Suppressor macrophage treated with lipopolysaccharide for 1 hour (primary cell): ENCODE results near the gene ADAM10.
"Not testable (repeated sequence)": the region's sequence is repeated elsewhere in the genome, so short reads cannot be mapped to it uniquely, and the experiment has no call there.

Experiments used
- DNase-seq, 3 donors: peaks; one replicate each; pipeline ENCODE4 v3.0.0-alpha.2; 2020 to 2022

Gene ADAM10

DNA sequence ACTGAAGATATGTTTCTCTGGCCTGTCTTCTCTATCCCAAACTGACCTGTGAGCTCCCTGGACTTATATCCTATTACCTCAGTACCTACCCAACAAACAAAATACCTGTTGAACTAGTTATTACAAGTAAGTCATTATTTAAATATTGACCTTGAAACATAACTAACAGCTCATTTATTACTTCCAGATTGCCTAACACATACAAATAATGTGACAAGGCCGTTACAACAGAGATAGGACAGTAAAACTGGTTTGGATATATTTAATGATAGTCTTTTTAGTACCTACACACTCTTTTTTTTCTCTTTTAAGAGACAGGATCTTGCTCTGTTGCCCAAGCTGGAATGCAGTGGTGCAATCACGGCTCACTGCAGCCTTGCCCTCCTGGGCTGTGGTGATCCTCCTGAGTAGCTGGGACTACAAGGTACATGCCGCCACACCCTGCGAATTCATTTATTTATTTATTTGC, 145.0 kb downstream of the ADAM10 start:
- no peak for DNase-seq

- not testable (repeated sequence) for DNase-seq
Measured at GRCh38 chr15:58603927-58604326, 145.6 kb downstream of the ADAM10 start.

DNA sequence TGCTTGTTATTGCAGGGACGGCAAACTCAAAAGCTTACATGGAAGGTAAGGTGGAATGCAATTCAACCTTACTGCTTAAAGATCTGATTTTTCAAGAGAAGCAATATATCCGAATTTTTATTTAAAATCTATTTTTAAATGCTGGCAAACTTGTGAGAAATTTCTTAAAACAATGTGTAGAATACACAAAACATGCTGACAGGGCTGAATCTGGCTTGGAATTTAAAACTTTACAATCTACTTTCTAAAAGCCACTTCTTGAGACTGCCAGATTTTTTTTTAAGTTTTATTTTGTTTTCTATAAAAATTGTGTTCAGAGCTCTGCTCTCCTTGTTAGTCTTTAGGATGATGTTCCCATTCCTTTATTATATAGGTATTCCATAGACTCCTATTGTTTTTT, 146.7 kb downstream of the ADAM10 start:
- DNase-seq = no peak

- DNase-seq = no peak
Measured at GRCh38 chr15:58598829-58599210, 150.7 kb downstream of the ADAM10 start.

GRCh38 chr15:58597943-58598828, 151.3 kb downstream of the ADAM10 start:
- DNase-seq = peak in 2 of 3 donors; percentile 38 to 43

DNA sequence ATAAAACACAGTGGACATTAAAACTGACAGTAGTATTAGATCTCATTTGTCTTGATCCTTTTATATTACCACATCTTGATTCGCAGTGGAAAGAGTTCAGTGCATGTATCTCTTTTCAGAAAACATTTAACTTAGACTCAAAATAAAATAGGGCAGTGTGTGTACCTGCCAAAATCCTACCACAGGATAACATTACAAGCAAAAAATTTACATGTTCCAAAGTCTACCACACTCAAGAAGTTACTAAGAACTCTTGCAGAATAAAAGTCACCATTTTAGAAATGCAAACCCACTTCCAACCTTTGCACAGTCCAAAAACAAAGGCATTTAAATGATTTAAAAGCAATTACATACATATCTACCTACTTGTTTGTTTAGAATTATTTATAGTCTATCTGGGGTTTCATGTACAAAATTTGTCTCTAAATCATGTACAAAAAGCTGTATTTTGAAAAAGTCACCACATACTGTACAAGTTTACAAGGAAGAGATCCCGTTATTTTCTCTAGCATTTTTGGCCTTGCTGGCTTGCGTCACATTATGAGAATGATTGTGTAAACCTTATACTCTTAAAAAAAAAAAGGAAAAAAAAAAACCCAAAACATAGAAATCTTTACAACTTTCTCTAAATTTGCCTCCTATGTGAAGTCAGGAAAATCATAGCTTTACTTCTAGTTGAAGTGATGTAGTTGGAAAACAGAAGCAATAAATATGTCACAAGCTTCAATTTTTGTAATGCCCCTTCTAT, 153.8 kb downstream of the ADAM10 start:
- DNase-seq = peak in 2 of 3 donors; percentile 27 to 32

DNA sequence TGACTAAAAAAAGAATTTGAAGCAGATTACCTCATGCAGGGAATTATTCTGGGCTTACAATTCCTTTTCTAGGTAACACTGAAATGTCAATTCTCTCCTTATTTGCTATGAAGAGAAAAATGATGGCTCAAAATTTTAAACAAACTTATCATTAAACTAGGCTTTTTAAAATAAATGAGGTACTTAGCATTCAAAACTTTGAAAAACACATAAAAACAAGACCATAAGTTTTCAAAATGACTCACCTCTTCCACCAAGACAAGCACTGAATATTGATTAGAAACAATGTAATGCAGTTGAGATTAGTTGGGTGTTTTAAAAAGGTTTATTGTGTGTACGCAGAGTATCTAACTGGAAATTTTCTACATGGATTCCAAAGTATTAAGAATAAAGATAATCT, 154.6 kb downstream of the ADAM10 start:
- DNase-seq = no peak

- no peak for DNase-seq
Measured at GRCh38 chr15:58593870-58594269, 155.6 kb downstream of the ADAM10 start.

- DNase-seq = no peak
Measured at GRCh38 chr15:58590926-58591325, 158.6 kb downstream of the ADAM10 start.

DNA sequence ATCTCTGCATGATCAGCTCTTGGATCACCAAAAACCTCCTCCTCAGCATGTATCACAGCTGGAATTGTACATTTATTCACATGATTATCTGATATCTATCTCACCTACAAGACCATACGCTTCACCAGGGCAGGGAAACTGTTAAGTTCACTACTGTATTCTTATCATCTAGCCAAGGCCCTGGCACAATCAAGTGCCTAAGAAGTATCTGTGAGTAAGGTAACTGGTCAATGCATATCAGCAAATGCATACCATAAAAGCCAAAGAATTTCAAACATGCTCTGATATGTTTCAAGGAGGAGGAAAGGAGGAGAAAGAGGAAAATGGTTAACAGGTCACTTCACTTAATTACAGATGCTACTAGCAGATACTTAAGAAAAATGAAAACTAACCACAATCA, 159.3 kb downstream of the ADAM10 start:
- DNase-seq = no peak

DNA sequence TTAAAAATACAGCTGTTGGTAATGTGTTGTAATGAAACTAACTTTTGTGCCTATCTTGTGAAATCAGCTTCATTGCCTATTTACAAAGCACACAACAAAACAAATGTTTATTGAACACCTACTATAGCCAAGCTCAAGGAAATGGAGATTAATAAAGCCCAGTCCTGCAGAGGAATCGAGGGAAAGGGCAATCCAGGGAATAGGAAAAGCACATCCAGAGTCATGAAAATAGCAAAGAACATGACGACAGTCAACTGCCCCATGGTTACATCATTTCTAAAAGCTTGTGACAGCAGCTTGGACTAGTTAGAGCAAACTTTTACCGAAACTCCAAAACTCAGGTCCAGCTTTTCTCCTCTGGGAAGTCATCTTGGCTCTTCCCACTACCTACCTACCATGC, 160.5 kb downstream of the ADAM10 start:
- DNase-seq = no peak

- no peak for DNase-seq
Measured at GRCh38 chr15:58588096-58588495, 161.4 kb downstream of the ADAM10 start.

GRCh38 chr15:58587486-58587885, 162.0 kb downstream of the ADAM10 start:
- DNase-seq = no peak

DNA sequence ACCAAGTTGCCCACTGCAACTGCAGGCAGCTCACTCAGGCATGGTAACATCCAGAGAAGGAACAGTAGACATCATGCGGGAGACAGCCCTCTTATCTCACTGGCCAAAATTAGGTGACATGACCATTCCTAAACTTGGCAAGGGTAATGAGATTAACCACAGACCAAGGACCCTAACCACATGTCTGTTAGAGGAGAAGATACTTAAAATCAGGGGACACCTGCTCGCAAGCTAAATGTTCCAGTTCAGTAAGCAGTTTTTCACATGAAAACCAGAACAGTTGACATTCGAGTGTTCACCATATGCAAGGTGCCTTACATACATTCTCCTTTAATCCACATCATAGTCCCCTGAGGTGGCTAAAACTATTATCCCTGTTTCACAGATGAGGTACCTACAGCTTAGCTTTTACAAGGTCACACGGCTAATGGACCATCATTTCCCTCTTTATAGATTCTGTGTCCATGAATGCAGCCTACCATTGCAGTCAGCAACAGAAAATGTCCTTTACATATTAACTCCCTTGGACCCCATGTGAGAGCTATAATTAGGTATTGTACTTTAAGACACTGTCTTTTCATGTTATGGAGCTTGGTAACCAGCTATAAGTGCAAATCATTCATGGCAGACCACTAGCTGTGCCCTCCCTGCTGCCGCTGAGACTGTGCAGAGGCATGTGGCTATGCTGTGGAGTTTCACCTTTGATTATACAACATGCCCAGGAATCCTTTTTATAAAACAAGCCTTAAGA, 163.6 kb downstream of the ADAM10 start:
- DNase-seq = no peak

DNA sequence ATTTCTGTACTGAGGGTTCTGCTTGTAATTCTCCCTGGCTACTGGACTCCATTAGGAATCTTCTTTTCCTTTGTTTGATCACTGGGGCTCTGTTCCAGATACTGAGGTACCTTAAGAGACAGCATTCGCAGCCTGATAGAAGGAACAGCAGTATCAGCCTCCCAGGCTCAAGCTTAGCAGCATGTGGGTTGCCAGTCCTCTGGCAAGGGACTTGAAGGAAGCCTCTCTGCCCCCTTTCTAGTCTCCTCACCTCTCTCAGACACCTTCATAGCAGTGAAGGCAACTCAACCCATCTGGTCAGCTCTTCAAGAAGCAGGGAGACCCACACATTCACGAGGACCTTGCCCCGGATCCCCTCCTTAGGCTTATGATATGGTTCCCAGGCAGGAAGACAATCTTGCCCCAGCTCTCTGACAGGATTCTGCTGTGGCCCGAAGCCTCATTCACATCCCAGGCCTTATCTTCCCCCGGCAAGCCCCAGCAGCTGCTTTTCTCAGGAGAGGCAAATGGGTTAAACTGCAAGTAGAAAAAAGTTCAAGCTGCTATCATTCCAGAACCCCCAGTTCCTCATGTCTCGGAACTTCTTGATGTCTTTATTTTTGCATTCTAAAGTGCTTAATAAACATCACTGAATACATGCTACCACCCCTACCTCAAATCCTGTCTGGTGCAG, 164.6 kb downstream of the ADAM10 start:
- DNase-seq = no peak

DNA sequence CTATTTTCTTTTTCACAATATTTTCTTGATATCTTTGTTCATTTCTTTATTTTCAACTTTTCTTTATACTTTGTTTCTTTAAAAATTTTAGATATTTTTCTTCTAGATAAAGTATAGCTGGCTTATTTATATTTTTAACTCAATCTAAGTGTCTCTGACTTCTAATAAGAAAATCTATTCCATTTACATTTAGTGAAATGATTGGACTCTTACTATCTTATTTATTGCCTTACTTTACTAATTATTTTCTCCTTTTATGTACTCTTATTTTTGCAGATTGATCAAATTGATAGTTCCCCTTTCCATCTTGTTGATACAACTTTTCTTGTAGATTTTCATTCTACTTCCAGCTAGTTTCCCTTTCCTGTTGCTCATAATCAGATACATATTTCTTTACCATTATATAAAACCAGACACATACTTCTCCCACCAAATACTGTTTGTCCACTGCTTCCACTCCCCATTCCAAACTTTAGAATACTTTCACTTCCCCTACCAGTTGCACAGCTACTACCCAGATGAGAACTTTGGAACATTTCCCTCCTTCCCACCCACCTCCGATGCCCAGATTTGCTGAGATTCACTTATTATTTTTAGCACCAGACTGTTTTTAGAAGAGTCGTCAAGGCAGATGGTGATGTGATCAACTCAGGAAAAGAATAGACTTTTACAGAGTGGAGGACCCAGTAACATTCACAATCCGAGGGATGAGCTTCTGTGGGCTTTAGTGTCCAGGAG, 166.2 kb downstream of the ADAM10 start:
- peak; percentile 40 to 62 (median 51) for DNase-seq

DNA sequence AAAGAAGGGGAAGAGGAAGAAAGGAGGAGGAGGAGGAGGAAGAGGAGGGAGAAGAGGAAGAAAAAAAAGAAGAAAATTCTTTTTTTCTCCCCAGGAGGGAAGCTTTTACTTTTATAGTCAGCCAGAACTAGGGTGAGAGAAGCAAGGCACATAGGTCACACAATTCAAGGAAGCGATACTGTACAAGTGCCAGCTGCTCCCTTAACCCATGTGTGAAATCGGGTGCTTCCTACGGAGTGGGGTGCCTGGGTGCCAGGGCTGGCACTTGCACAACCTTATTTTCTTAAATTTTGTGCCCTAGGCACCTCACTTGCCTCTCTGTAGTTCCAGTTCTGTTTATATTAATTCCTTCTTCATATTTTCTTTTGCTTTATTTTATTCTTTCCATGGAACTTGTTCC, 167.3 kb downstream of the ADAM10 start:
- peak in 2 of 3 donors; percentile 28 to 49 for DNase-seq

DNA sequence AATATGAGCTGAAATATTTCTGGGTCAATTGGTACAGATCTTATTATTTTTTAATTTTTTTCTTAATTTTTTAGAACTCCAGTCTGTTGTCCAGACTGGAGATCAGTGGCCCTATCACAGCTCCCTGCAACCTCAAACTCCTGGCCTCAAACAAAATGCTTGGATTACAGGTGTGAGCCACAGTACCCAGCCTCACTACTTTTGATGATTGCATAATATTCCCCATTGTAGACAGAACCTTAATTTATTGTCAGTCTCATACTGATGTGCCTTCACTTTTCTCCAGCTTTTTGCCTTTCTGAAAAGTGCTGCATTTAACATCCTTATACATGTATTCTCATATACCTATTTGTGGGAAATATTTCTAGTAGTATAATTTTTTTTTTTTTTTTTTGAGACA, 172.8 kb downstream of the ADAM10 start:
- DNase-seq = no peak

DNA sequence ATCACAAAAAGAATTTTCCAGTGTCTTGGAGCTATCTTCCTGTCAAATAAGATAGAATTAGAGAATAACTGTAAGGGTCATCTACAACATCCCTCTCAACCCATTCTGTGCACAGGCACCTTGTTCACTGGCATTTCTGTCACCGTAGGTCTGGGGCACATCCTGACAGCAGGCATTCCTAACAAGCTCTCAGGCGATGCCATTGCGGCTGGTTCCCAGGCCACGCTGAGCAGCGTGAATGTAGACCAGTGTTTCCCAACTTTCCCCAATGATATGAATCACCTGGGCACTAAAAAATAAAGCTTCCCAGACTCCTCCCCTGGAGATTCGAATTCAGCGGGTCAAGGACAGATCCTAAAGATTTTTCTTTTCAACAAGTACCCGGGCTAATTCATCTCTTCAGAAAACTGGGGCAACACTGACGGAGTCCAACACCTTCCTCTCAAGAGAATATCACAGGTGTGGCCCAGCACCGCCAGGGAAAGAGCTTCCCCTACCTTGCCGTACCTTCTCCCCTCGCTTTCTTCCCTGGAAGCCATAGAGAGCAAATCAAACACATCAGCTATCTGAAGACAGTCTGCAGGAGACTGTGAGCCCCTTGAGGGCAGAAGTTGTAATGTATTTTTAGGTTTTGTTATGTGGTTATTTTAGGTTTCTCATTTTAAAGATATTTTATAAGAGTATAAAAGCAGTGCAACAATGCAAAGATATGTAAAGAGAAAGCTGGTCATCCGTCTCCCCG, 174.3 kb downstream of the ADAM10 start:
- DNase-seq = no peak

- no peak for DNase-seq
Measured at GRCh38 chr15:58574631-58575030, 174.9 kb downstream of the ADAM10 start.

GRCh38 chr15:58573270-58573669, 176.2 kb downstream of the ADAM10 start:
- no peak for DNase-seq
